Activated CD4-positive, alpha-beta memory T cell treated with anti-CD3 and anti-CD28 coated beads, Interleukin-2, amount 10 ng/mL, durations not matched to agents 7 days and 5 days (primary cell): ENCODE measurements around the gene CAVIN2. TPM values are rescaled to one million over a fixed set of nuclear protein-coding genes. Genes with fewer than 3 reads are reported as not detected.

Experiments used
- CTCF ChIA-PET: fragments of 350-600 bp; sonication (Branson Sonifier 250); formaldehyde crosslinking; loops from one replicate; lab custom pipeline; 2021; ENCODE audit warnings: antibody characterized with exemption, inconsistent platforms; lab: Charles Lee
- POLR2A ChIA-PET: fragments of 350-600 bp; sonication (Branson Sonifier 250); formaldehyde crosslinking; loops from one replicate; lab custom pipeline; 2021; ENCODE audit warnings: antibody characterized with exemption; lab: Charles Lee
- DNase-seq: peaks from one replicate; pipeline ENCODE4 v3.0.0-alpha.2; 2020
- H3K27ac Mint-ChIP-seq: one replicate; pipeline ENCODE4 v1.8.0; 2021; ENCODE audit warnings: mild to moderate bottlenecking, mixed read lengths
- H3K27me3 Mint-ChIP-seq: one replicate; pipeline ENCODE4 v1.8.0; 2021; ENCODE audit warnings: mixed read lengths
- H3K36me3 Mint-ChIP-seq: one replicate; pipeline ENCODE4 v1.8.0; 2021; ENCODE audit warnings: low read depth, mixed read lengths
- H3K4me1 Mint-ChIP-seq: one replicate; pipeline ENCODE4 v1.8.0; 2021; ENCODE audit warnings: mixed read lengths
- H3K4me3 Mint-ChIP-seq: one replicate; pipeline ENCODE4 v1.8.0; 2021; ENCODE audit warnings: mild to moderate bottlenecking, mixed read lengths
- H3K9me3 Mint-ChIP-seq: one replicate; pipeline ENCODE4 v1.8.0; 2021; ENCODE audit warnings: mixed read lengths
- total RNA-seq, 2 experiments: library from RNA; stranded (reverse); gene quantifications; one replicate each; pipeline ENCODE4 v1.2.3, GENCODE V29; 2021

Gene CAVIN2
- total RNA-seq, 2 experiments from 2014 or later: not detected

GRCh38 chr2:191821078-191821477, 25.8 kb downstream of the CAVIN2 start:
- no peaks in the 10 kb centered on the region for H3K36me3 Mint-ChIP-seq
- no peak overlapping the region for H3K27ac Mint-ChIP-seq
- H3K4me1 Mint-ChIP-seq: no peaks in the 10 kb centered on the region
- no peak overlapping the region for H3K4me3 Mint-ChIP-seq
- no peak for DNase-seq
- CTCF ChIA-PET: interaction anchor here (1.2 kb wide), 1 partner anchor 9 kb away, joined by 3 read pairs; no protein-coding TSS in a partner anchor
- POLR2A ChIA-PET: no interaction called here
- H3K27me3 Mint-ChIP-seq: peaks cover 19% of the 10 kb centered on the region
- no peaks in the 10 kb centered on the region for H3K9me3 Mint-ChIP-seq

- Mint-ChIP-seq H3K9me3 (no peaks in the 10 kb centered on the region), H3K27ac (no peak overlapping the region), H3K36me3 (no peaks in the 10 kb centered on the region), H3K4me3 (no peak overlapping the region), H3K27me3 (peaks cover 19% of the 10 kb centered on the region), H3K4me1 (no peaks in the 10 kb centered on the region)
- DNase-seq: no peak
- POLR2A ChIA-PET: no interaction called here
- CTCF ChIA-PET: interaction anchor here (1.2 to 1.5 kb wide), 2 partner anchors 264 to 344 kb away, joined by 3 to 4 read pairs; no protein-coding TSS in a partner anchor
Observed at GRCh38 chr2:191818725-191819350, 28.1 kb downstream of the CAVIN2 start.

- Mint-ChIP-seq H3K36me3 (no peaks in the 10 kb centered on the region), H3K9me3 (no peaks in the 10 kb centered on the region), H3K27me3 (peaks cover 22% of the 10 kb centered on the region), H3K4me3 (no peak overlapping the region), H3K27ac (no peak overlapping the region), H3K4me1 (no peaks in the 10 kb centered on the region)
- ChIA-PET POLR2A (no interaction called here), CTCF (interaction anchor here (1.2 to 1.5 kb wide), 2 partner anchors 263 to 345 kb away, joined by 3 to 4 read pairs; no protein-coding TSS in a partner anchor)
- DNase-seq: no peak
Observed at GRCh38 chr2:191818133-191818532, 28.8 kb downstream of the CAVIN2 start.

- Mint-ChIP-seq H3K9me3 (no peaks in the 10 kb centered on the region), H3K4me3 (no peak overlapping the region), H3K27ac (no peak overlapping the region), H3K27me3 (peaks cover 23% of the 10 kb centered on the region), H3K4me1 (no peaks in the 10 kb centered on the region), H3K36me3 (no peaks in the 10 kb centered on the region)
- CTCF ChIA-PET: interaction anchor here (0.7 to 1.5 kb wide), 2 partner anchors 347 to 1056 kb away, joined by 3 read pairs; no protein-coding TSS in a partner anchor
- POLR2A ChIA-PET: interaction anchor here (1.0 kb wide), 1 partner anchor 77 kb away, joined by 3 read pairs; no protein-coding TSS in a partner anchor
- no peak for DNase-seq
Observed at GRCh38 chr2:191815010-191815409, 31.9 kb downstream of the CAVIN2 start.

GRCh38 chr2:191813943-191814342, 32.9 kb downstream of the CAVIN2 start:
- Mint-ChIP-seq H3K4me1 (no peaks in the 10 kb centered on the region), H3K27me3 (peaks cover 26% of the 10 kb centered on the region), H3K27ac (no peak overlapping the region), H3K9me3 (no peaks in the 10 kb centered on the region), H3K4me3 (no peak overlapping the region), H3K36me3 (no peaks in the 10 kb centered on the region)
- no peak for DNase-seq
- POLR2A ChIA-PET: interaction anchor here (1.0 kb wide), 1 partner anchor 76 kb away, joined by 3 read pairs; no protein-coding TSS in a partner anchor
- CTCF ChIA-PET: interaction anchor here (1.2 to 2.5 kb wide), 2 partner anchors 346 to 349 kb away, joined by 3 to 34 read pairs; no protein-coding TSS in a partner anchor

- ChIA-PET CTCF (interaction anchor here (0.8 to 2.5 kb wide), 11 partner anchors 9 to 368 kb away, joined by 3 to 34 read pairs (median 3); no protein-coding TSS in a partner anchor), POLR2A (no interaction called here)
- H3K27ac Mint-ChIP-seq: no peak overlapping the region
- H3K4me1 Mint-ChIP-seq: no peaks in the 10 kb centered on the region
- H3K9me3 Mint-ChIP-seq: no peaks in the 10 kb centered on the region
- H3K27me3 Mint-ChIP-seq: peaks cover 21% of the 10 kb centered on the region
- DNase-seq: peak; percentile 24
- H3K4me3 Mint-ChIP-seq: no peak overlapping the region
- no peaks in the 10 kb centered on the region for H3K36me3 Mint-ChIP-seq
Observed at GRCh38 chr2:191811807-191812602, 34.9 kb downstream of the CAVIN2 start.

- H3K4me3 Mint-ChIP-seq: no peak overlapping the region
- ChIA-PET POLR2A (no interaction called here), CTCF (interaction anchor here (1.4 kb wide), 1 partner anchor 356 kb away, joined by 5 read pairs; no protein-coding TSS in a partner anchor)
- H3K36me3 Mint-ChIP-seq: no peaks in the 10 kb centered on the region
- no peaks in the 10 kb centered on the region for H3K4me1 Mint-ChIP-seq
- H3K27me3 Mint-ChIP-seq: peaks cover 11% of the 10 kb centered on the region
- no peaks in the 10 kb centered on the region for H3K9me3 Mint-ChIP-seq
- no peak overlapping the region for H3K27ac Mint-ChIP-seq
- no peak for DNase-seq
Observed at GRCh38 chr2:191806396-191806795, 40.5 kb downstream of the CAVIN2 start.

- POLR2A ChIA-PET: no interaction called here
- no peak for DNase-seq
- CTCF ChIA-PET: no interaction called here
- peaks cover 10% of the 10 kb centered on the region for H3K27me3 Mint-ChIP-seq
- H3K9me3 Mint-ChIP-seq: no peaks in the 10 kb centered on the region
- no peak overlapping the region for H3K4me3 Mint-ChIP-seq
- no peaks in the 10 kb centered on the region for H3K36me3 Mint-ChIP-seq
- H3K27ac Mint-ChIP-seq: no peak overlapping the region
- H3K4me1 Mint-ChIP-seq: no peaks in the 10 kb centered on the region
Observed at GRCh38 chr2:191804766-191805165, 42.1 kb downstream of the CAVIN2 start.

GRCh38 chr2:191803007-191803406, 43.9 kb downstream of the CAVIN2 start:
- ChIA-PET CTCF (interaction anchor here (1.5 kb wide), 1 partner anchor 248 kb away, joined by 3 read pairs; no protein-coding TSS in a partner anchor), POLR2A (no interaction called here)
- H3K4me3 Mint-ChIP-seq: no peak overlapping the region
- no peak overlapping the region for H3K27ac Mint-ChIP-seq
- H3K9me3 Mint-ChIP-seq: no peaks in the 10 kb centered on the region
- no peaks in the 10 kb centered on the region for H3K36me3 Mint-ChIP-seq
- DNase-seq: no peak
- no peaks in the 10 kb centered on the region for H3K4me1 Mint-ChIP-seq
- H3K27me3 Mint-ChIP-seq: peaks cover 6% of the 10 kb centered on the region

- Mint-ChIP-seq H3K27me3 (peaks cover 6% of the 10 kb centered on the region), H3K4me3 (no peak overlapping the region), H3K9me3 (no peaks in the 10 kb centered on the region), H3K36me3 (no peaks in the 10 kb centered on the region), H3K4me1 (no peaks in the 10 kb centered on the region), H3K27ac (no peak overlapping the region)
- no peak for DNase-seq
- ChIA-PET POLR2A (no interaction called here), CTCF (interaction anchor here (1.5 kb wide), 1 partner anchor 247 kb away, joined by 3 read pairs; no protein-coding TSS in a partner anchor)
Observed at GRCh38 chr2:191802180-191802579, 44.7 kb downstream of the CAVIN2 start.

- POLR2A ChIA-PET: no interaction called here
- DNase-seq: no peak
- peaks cover 6% of the 10 kb centered on the region for H3K27me3 Mint-ChIP-seq
- H3K4me1 Mint-ChIP-seq: no peaks in the 10 kb centered on the region
- H3K9me3 Mint-ChIP-seq: no peaks in the 10 kb centered on the region
- H3K4me3 Mint-ChIP-seq: no peak overlapping the region
- H3K36me3 Mint-ChIP-seq: no peaks in the 10 kb centered on the region
- no peak overlapping the region for H3K27ac Mint-ChIP-seq
- CTCF ChIA-PET: no interaction called here
Observed at GRCh38 chr2:191800874-191801273, 46.0 kb downstream of the CAVIN2 start.

GRCh38 chr2:191799526-191799925, 47.4 kb downstream of the CAVIN2 start:
- ChIA-PET POLR2A (no interaction called here), CTCF (interaction anchor here (0.6 kb wide), 1 partner anchor 275 kb away, joined by 3 read pairs; no protein-coding TSS in a partner anchor)
- no peak for DNase-seq
- H3K4me1 Mint-ChIP-seq: no peaks in the 10 kb centered on the region
- H3K27me3 Mint-ChIP-seq: peaks cover 6% of the 10 kb centered on the region
- no peak overlapping the region for H3K27ac Mint-ChIP-seq
- no peak overlapping the region for H3K4me3 Mint-ChIP-seq
- H3K36me3 Mint-ChIP-seq: no peaks in the 10 kb centered on the region
- H3K9me3 Mint-ChIP-seq: no peaks in the 10 kb centered on the region
